Coronary artery (tissue), 2 donors: Measurements from ENCODE around the gene HECW1.
"Not testable (repeated sequence)": the region's sequence is repeated elsewhere in the genome, so short reads cannot be mapped to it uniquely, and the experiment has no call there.

Experiments
- DNase-seq: peaks from one replicate; pipeline ENCODE4 v3.0.0-alpha.2; 2017; ENCODE audit warnings: low spot score
- H3K27ac ChIP-seq, 2 donors: fragments of 200-600 bp; sonication (generic); one replicate each; pipeline ENCODE4 v1.5.1; 2016 to 2019
- H3K4me3 ChIP-seq: fragments of 200-600 bp; sonication (generic); 2 replicates; pipeline ENCODE4 v1.5.1; 2016; ENCODE audit warnings: mild to moderate bottlenecking, moderate library complexity
- TF ChIP-seq, protein P1 (sequence below): fragments of 200-600 bp; sonication (generic); IDR thresholded peaks from one replicate; pipeline ENCODE4 v1.5.1; 2019; ENCODE audit warnings: antibody characterized with exemption

Gene HECW1

DNA sequence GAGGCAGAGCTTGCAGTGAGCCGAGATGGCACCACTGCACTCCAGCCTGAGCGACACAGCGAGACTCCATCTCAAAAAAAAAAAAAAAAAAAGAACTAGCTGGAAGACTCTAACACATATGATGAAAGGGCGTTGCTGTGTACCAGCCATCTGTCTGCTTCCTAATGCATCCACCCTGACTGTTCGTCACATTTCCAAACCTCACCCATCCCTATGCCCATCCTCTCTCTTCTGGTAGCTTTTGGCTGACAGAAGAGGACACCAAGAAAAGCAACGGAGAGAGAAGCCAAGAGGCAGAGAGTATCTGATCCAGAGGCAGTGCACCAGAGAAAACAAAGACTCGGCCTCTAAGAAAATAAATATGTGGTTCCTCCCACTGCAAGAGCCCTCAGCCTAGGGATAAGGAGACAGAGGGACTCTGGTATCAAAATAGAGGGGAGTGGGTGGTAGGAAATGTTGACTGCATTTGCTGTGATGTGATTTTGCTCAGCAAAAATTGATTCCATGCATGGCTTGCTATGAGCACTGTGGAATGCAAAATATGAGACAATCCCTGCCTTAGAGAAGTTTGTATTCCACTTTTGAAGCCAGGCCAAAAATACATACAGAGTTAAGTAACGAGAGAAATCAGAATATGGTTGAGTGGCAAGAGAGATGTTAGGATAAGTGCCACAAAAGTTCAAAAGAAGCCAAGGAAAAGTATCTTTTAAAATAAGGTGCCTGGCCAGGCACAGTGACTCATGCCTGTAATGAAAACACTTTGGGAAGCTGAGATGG lies 369.6 kb downstream of the HECW1 start:
- no peak for DNase-seq
- no peak overlapping the region for H3K27ac ChIP-seq
- H3K4me3 ChIP-seq, result no peak overlapping the region
- TF ChIP-seq, protein P1, sequence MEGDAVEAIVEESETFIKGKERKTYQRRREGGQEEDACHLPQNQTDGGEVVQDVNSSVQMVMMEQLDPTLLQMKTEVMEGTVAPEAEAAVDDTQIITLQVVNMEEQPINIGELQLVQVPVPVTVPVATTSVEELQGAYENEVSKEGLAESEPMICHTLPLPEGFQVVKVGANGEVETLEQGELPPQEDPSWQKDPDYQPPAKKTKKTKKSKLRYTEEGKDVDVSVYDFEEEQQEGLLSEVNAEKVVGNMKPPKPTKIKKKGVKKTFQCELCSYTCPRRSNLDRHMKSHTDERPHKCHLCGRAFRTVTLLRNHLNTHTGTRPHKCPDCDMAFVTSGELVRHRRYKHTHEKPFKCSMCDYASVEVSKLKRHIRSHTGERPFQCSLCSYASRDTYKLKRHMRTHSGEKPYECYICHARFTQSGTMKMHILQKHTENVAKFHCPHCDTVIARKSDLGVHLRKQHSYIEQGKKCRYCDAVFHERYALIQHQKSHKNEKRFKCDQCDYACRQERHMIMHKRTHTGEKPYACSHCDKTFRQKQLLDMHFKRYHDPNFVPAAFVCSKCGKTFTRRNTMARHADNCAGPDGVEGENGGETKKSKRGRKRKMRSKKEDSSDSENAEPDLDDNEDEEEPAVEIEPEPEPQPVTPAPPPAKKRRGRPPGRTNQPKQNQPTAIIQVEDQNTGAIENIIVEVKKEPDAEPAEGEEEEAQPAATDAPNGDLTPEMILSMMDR, result no peak

GRCh38 chr7:43482679-43483252 lies 370.3 kb downstream of the HECW1 start:
- Histone ChIP-seq H3K4me3 (no peak overlapping the region), H3K27ac (no peak overlapping the region)
- TF ChIP-seq, protein P1, result no peak
- DNase-seq, result no peak

DNA sequence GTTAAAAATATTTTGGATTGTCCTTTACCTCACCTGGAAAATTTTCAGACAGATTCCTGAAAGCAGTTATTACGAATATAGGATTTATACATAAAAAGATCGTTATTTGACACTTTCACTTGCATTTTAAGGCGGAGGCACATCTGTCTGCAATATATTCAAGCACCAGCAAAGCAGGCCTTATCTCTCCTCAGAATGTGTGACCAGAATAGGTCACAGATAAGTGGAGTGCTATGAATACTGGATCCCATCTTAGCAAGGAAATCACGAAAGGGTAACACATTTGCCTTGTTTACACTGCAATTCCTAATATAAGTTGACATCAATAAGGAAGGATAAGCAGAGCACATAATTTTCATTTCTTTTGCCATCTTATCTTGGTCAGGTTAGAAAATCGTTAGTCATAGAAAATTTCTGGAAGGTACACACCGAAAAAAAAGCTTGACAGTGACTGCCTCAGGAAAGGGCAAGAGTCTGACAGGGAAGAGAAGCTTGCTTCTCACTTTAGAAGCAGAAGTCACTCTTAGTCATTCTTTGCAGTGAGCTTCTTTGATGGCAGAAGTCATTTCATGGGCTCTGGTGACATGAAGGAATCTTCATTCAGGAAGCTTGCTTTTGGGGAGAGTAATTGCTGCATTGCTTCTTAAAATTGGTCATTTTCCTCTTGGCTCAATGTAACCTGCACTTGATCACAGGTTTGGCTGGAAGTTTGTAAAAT lies 372.4 kb downstream of the HECW1 start:
- Histone ChIP-seq H3K27ac (no peak overlapping the region), H3K4me3 (no peak overlapping the region)
- DNase-seq, result no peak
- TF ChIP-seq, protein P1, result no peak

DNA sequence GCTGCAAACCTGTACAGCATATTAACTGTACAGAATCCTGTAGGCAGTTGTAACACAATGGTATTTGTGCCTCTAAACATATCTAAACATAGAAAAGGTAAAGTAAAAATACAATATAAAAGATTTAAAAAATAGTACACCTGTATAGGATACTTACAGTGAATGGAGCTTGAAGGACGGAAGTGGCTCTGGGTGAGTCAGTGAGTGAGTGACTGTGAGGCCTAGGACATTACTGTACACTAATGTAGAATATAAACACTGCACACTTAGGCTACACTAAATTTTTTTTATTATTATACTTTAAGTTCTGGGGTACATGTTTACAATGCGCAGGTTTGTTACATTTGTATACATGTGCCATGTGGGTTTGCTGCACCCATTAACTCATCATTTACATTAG lies 373.1 kb downstream of the HECW1 start:
- TF ChIP-seq, protein P1, result no peak
- DNase-seq, result no peak
- Histone ChIP-seq H3K27ac (no peak overlapping the region), H3K4me3 (no peak overlapping the region)

DNA sequence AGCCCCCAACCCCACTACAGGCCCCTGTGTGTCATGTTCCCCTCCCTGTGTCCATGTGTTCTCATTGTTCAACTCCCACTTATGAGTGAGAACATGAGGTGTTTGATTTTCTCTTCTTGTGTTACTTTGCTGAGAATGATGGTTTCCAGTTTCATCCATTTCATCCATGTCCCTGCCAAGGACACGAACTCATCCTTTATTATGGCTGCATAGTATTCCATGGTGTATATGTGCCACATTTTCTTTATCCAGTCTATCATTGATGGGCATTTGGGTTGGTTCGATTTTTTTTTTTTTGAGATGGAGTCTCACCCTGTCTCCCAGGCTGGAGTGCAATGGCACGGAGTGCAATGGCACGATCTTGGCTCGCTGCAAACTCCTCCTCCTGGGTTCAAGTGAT lies 373.6 kb downstream of the HECW1 start:
- DNase-seq, H3K4me3 ChIP-seq, H3K27ac ChIP-seq: not testable (repeated sequence)

GRCh38 chr7:43486634-43487033 lies 374.2 kb downstream of the HECW1 start:
- TF ChIP-seq, protein P1, result no peak
- no peak for DNase-seq
- no peak overlapping the region for H3K4me3 ChIP-seq
- no peak overlapping the region for H3K27ac ChIP-seq

- TF ChIP-seq, protein P1, result no peak
- no peak for DNase-seq
- Histone ChIP-seq H3K27ac (no peak overlapping the region), H3K4me3 (no peak overlapping the region)
These were observed 375.3 kb downstream of the HECW1 start for GRCh38 chr7:43487731-43488073.
